GM12873 (cell line): Measurements from ENCODE around the gene ZNF253.

ENCODE experiments used
- TF ChIP-seq, protein P1 (sequence below): IDR thresholded peaks from 2 replicates; pipeline ENCODE4 v1.5.1; 2012; ENCODE audit warnings: low read depth, mild to moderate bottlenecking, moderate library complexity, low read length, control low read depth; ENCODE audit not compliant: insufficient read depth; ENCODE audit errors: missing control alignments

The ZNF253 gene

GRCh38 chr19:19835560-19836038 is 30.1 kb upstream of the ZNF253 start:
- TF ChIP-seq, protein P1, sequence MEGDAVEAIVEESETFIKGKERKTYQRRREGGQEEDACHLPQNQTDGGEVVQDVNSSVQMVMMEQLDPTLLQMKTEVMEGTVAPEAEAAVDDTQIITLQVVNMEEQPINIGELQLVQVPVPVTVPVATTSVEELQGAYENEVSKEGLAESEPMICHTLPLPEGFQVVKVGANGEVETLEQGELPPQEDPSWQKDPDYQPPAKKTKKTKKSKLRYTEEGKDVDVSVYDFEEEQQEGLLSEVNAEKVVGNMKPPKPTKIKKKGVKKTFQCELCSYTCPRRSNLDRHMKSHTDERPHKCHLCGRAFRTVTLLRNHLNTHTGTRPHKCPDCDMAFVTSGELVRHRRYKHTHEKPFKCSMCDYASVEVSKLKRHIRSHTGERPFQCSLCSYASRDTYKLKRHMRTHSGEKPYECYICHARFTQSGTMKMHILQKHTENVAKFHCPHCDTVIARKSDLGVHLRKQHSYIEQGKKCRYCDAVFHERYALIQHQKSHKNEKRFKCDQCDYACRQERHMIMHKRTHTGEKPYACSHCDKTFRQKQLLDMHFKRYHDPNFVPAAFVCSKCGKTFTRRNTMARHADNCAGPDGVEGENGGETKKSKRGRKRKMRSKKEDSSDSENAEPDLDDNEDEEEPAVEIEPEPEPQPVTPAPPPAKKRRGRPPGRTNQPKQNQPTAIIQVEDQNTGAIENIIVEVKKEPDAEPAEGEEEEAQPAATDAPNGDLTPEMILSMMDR: no peak

DNA sequence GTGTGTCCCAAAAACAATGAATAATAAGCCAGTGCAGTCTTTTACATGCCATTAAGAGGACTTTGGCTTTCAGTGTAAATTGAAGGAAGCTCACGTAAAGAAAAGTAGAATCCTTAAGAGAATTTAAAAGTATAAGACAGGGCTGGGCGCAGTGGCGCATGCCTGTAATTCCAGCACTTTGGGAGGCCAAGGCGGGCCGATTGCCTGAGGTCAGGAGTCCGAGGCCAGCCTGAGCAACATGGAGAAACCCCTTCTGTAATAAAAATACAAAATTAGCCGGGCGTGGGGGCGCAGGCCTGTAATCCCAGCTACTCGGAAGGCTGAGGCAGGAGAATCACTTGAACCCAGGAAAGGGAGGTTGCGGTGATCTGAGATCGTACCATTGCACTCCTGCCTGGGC is 17.9 kb upstream of the ZNF253 start:
- TF ChIP-seq, protein P1: no peak

- TF ChIP-seq, protein P1: no peak
Measured at GRCh38 chr19:19849056-19849455, 16.6 kb upstream of the ZNF253 start.

GRCh38 chr19:19858751-19859150 is 6.9 kb upstream of the ZNF253 start:
- TF ChIP-seq, protein P1: no peak

- TF ChIP-seq, protein P1: no peak
Measured at GRCh38 chr19:19860756-19861390, 4.8 kb upstream of the ZNF253 start.

GRCh38 chr19:19866611-19867248 is 1.0 kb downstream of the ZNF253 start:
- TF ChIP-seq, protein P1: no peak

DNA sequence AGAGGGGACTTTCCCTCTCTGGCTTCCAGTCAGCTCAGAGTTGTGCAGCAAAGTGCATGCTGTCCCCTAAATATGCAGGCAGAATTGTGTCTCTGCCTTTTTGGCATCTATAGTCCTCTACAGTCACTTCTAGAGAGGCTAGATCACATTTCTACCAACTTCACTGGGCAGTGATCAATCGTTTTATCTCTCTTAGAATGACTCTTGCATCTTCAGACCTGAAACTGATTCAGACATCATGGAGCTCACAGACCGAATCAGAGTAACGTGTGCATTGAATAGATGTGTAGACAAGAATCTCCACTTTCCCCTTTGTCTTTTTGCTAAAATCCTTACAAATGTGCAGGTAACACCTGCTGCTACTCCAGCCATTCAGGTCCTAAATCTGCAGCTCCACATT is 6.2 kb downstream of the ZNF253 start:
- TF ChIP-seq, protein P1: no peak
